Myocyte (in vitro differentiated cells): Measurements from ENCODE around the gene PPP6R3. TPM values are rescaled to one million over a fixed set of nuclear protein-coding genes. Genes with fewer than 3 reads are reported as not detected.
"Not testable (repeated sequence)": the region's sequence is repeated elsewhere in the genome, so short reads cannot be mapped to it uniquely, and the experiment has no call there.

Source experiments
- DNase-seq: peaks from one replicate; pipeline ENCODE4 v3.0.0-alpha.2; 2012; ENCODE audit warnings: low read depth
- total RNA-seq: library from RNA; depleted of rRNA; stranded (reverse); fragments of >200 nt; gene quantifications from 2 replicates; pipeline ENCODE4 v1.2.3, GENCODE V29; 2014

The PPP6R3 gene
- total RNA-seq, 1 donor from 2014 or later, result 101 TPM

DNA sequence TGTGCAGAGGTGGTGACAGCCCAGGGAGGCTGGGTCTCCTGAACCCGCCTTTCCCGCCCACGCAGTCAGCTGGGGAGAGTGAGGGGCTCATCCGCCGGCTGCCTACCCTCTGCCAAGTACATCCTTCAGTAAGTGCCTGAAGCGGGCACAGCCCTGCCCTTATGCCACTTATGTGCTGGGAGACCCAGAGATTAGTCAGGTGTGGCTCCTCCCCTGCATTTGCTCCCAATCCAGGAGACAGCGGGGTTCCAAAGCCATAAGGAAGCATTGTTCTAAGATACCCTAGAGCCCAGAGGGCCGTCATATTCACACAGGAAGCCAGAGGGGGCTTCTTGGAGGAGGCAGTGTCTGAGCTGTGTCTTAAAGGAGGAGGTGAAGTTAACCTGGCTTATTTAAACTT, 5.8 kb upstream of the PPP6R3 start:
- DNase-seq, result no peak

DNA sequence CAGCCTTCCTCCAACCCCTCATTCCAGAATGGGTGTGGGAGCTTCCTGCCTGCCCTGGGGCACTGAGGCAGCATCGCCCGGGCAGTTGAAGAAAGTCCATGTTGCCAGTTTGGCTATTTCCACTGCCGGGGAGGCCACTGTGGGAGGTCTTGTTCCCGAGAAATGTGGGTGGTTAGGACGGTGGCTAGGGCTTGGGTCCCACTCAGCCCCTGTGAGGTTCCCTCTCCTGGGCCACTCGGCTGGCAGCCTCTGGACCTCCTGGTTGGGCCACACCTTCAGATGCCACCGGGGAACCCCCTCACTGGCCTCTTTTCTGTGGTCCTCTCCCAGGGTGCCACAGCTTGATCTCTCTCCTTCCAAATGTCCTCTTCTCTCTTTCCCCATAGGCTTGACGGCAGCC, 5.1 kb upstream of the PPP6R3 start:
- DNase-seq, result no peak

DNA sequence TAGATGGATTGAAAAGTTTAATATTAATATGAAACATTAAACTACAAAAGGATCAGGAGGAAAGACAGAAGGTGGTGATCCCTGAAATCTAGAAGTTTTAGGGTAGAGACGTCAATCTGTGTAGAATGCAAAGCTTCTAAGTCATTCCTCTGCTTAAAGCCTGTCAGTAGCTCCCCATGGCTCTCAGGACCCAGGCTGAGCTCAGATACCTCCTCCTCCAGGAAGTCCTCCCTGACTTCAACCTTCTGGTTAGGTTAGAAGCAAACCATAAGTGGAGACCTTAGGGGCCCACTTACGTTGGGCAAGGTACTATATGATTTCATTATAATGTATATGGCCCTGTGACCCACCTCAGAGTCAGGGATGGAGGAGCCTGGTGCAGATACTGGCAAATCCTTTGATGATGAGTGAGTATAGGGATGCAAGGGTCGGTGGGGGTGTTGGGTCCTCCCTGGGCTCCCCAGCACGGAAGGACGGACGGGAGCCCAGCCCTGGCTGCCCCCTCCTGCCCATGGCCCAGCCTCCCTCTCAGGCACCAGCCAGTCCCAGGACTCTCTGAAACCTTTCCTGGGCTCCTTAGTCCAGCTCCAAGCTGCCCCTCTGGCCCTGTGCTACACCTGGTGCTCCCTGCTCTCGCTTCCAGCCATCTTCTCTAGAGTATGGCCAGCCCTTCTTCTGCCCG, 3.2 kb upstream of the PPP6R3 start:
- no peak for DNase-seq

DNA sequence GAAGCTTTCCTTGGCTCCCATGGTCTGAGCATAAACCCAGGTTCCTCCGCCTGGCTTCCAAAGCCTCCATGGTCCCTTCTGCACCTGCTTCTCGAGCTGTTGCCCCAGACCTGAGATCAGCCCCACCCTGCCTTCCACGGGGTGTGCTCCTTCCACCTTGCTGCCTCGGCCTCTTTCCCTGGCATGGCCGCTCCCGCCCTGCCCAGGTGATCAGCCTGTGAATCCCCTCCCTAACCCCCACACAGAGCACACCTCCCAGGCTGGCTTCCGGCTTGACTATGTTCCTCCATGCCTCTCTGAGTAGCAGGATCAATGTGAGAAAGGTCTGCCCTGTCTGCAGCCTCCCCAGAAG, 2.7 kb upstream of the PPP6R3 start:
- DNase-seq, result no peak

DNA sequence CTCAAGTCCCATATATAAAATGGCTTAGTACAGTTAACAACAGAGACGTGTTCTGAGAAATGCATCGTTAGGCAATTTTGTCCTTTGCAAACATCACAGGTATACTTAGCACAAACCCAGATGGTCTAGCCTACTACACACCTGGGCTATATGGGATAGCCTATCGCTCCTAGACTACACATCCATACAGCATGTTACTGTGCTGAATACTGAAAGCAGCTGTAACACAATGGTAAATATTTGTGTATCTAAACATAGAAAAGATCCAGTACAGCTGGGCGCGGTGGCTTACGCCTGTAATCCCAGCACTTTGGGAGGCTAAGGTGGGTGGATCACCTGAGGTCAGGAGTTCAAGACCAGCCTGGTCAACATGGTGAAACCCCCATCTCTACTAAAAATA, 2.2 kb upstream of the PPP6R3 start:
- not testable (repeated sequence) for DNase-seq

DNA sequence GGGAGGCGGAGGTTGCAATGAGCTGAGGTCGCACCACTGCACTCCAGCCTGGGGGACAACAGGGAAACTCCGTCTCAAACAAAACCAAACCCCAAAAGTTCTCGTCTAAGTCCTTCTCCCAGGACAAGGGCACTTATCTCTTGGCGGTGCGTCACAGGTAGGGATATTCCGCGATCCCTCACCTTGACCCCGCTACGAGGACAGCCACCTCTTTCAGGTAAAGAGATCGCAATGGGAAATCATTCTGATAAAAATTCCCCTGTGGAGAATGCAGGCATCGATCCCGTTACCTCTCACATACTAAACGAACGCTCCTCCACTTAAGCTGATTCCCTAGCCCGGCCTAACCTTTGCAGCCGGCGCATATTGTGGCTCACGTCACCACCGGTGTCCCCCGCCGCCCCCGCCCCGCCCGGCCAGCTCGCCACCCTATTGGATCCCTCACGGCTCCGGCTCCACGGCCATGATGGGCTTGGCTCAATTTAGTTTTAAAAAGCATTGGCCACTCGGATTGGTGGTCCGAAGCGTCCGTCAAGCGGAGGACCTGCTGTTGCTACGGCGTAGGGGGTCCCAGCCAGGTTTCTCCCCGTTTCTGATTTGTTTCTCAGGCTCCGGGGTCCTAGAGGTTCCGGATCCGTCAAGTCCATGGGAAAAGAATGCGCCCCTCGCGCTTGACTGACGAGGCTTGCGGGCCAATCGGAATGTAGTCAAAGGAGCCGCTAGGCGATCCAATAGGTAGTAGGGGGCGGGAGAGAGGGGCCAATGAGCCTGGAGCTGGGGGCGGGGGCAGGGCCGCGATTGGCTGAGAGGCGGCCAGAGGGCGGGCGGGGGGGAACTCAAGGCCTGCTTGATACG, 439 bp upstream of the PPP6R3 start:
- peak; percentile 99 for DNase-seq

DNA sequence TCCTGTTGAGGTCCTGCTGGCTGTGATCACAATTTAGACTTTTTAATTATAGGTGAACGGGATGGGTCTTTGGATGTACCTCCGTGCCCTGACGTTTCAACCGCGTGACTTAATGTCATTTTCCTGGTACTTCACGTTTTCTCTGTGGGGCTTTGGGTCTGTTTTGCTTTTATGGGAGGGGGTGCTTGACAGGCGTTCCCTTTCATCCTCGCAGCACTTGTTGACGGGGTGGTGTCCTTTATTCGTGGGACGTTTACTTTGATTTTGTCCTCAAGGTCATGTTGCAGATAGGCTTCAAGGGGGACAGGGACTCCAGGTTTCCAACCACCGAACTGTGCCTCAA, 994 bp downstream of the PPP6R3 start:
- DNase-seq, result no peak

DNA sequence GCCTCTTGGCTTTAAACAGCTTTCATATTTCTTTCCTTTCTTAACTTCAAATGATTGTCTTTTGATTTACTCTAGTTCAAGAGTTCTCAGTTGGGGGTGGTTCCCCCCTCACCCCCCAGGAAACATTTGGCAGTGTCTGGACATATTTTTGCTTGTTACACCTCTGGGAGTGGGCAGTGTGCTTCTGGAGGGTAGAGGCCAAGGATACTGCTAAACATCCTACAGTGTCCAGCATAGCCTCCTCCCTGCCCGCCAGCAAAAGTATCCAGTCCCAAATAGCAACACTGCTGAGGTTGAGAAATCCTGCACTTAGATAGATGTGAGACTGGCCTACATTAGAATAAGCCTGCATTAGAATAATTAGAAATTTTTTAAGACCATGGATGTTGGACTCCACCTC, 3.2 kb downstream of the PPP6R3 start:
- DNase-seq, result no peak

DNA sequence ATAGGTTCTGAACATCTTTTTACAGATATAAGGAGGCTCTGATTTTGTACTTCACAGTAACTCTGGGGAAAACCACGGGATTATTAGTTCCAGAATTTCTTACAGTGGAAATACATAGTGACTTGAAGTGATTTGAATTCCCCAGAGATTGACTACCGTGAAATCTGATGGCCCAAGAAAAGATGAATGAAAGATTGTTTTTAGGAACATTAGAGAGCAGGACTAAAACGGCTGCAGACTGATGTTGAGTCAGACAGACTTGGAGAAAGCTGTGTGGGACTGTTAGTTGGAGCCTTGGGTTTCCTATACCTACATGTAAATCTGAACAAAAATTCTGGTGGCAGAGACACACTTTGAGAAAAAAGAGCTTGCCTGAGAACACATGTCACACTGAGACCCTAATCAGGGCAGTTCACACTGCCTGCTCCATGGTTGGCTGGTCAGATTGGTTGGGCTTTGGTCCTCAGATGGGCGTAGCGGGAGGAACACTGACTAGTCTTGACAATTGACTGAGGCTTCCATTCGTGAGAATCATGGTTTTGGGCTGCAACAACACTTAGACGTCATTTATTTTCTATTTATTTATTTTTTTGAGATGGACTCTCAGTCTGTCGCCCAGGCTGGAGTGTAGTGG, 6.8 kb downstream of the PPP6R3 start:
- DNase-seq, result no peak

DNA sequence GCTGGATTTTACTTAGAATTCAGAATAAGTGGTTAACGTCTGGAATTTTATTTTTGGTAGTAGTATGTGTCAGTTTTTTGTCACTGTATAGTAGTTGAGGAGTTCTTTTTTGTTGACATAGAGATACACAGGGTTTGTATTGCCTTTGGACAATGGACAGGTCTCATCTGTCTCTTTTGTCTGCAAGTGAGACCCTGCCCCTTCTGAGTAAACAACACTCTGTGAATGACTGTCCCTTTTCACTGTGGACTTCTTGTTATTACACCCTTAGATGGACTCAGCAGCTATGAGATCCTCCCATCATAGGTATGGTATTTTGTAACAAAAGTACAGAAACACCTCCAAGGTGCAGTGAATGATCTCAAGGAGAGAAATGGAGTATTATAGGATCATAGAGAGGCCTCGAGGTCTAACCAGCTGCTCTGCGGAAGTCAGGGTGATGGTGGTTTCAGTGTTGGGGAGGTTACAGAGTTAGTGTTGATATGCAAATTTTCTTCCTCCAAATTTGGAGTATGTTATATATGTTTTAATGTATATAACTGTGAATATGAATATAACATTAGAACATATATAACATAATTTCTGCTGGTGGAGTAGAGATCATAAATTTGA, 7.8 kb downstream of the PPP6R3 start:
- no peak for DNase-seq

DNA sequence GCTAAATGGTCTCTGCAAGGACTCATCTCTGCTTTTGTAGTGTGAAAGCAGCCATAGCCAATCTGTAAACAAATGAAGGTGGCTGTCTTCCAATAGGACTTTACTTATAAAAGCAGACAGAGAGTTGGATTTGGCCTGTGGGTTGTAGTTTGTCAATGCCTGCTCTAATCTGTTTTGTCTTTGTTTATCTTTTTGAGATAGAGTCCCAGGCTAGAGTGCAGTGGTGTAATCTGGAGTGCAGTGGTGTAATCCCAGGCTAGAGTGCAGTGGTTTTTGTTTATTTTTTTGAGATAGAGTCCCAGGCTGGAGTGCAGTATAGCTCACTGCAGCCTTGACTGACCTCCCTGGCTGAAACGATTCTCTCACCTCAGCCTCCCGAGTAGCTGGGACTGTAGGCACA, 8.6 kb downstream of the PPP6R3 start:
- no peak for DNase-seq

DNA sequence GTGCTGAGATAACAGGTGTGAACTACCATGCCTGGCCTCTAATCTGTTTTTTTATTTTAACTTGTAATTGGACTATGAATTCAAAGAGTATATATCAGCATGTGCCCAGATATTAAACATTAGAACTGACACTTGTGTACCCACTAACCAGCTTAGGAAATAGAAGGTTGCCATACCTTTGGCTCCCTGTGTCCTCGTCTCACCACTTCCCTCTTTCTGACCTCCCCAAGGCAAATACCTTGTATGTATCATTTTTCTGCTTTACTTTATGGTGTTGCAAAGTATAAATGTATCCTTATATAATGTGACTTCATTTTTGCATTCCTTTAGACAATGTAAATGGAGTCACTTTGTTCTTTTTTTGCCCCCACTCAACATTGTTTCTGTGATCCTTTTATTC, 9.1 kb downstream of the PPP6R3 start:
- no peak for DNase-seq

DNA sequence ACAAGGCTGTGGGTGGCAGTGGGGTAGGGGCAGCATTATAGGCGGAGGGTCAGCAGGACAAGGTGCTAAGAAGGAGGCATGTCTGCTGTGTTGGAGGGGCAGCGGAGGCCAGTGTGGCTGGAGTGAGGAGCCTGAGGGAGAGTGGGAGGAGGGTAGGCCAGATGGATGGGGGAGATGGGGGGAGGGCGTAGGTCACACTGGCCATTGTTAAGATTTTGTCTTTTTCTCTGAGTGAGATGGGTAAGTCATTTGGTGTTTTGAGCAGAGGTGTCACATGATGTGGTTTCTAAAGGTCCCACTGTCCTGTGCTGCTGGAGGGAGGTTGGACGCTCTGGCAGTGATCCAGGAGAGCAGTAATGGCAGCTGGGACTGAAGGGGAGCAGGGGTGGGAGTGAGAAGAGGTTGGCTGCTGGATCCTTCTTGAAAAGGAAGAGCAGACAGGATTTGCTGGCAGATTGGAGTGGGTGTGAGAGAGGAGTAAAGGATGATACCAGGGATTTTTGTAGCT, 9.8 kb downstream of the PPP6R3 start:
- peak; percentile 42 for DNase-seq

DNA sequence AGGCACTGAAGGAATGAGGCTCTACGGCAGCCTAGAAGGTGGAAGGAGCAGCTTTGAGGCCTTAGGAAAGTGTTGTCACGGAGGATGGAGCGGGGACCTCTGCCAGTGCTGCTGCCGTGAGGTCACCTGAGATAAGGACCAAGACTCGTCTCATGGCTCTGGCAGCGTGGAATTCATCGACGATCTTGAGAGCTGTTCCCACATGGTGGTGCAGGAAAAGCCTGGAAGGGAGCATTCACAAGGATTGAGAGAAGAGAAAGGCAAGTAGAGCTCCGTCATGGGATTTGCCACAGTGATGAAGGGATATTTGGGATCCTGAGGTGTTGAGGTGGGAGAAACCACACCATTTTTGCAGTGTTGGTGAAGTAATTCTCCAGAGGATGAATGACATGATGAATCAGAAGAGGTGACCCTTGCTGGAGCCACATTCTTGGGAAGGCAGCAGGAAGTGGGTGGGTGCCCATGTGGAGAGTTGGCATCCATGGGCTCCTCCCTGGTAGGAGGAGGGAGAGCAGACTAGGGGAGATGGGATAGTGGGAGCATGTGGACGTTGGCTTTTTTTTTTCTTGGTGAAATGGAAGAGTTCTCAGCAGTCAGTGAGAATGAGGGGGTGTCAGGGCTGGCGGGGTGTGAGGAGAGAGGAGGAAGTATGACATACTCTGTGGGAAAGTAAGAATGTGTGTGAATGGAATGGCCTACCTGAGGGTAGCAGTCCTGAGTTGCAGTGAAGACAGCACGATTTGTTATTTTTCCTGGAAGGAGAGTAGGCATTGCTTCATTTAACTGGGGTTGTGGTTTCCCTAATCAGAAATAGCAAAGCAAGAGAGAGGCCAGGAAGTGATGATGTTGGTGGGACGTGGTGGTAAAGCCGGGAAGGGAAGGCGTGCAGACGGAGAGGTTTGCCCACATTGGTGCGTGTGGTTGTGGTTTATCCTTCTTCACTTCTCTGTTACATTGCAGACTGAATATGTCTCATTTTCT, 11.1 kb downstream of the PPP6R3 start:
- peak; percentile 73 for DNase-seq

DNA sequence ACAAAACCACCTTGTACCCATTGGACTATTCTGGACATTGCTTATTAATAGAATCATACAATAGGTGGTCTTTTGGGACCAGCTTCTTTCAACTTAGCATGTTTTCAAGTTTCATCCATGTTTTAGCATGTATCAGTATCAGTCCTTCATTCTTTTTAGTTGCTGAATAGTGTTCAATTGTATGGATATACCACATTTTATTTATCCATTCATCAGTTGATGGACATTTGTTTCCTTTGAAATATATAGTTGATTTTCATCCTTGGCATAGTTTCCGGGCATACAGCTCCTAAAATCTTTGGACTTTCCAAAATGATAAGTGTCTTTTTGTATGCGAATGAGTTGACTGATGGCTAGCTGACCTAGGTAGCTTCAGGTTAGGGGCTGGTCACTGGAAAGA, 12.2 kb downstream of the PPP6R3 start:
- DNase-seq, result no peak

DNA sequence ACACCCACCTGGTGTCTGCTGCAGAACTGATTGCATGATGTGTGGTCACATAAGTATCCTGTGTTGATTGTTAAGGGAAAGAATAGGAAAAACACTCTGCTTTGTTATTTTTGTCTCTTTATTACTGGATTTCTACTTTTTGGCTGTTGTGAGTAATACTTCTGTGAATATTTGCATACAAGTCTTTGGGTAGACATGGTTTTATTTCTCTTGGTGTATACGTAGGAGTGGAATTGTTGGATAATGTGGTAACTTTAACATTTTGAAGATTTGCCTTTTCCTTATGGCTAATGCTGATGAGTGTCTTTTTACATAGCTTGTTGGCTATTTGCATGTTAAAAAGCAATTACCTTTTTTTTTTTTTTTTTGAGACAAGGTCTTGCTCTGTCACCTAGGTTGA, 13.1 kb downstream of the PPP6R3 start:
- no peak for DNase-seq

DNA sequence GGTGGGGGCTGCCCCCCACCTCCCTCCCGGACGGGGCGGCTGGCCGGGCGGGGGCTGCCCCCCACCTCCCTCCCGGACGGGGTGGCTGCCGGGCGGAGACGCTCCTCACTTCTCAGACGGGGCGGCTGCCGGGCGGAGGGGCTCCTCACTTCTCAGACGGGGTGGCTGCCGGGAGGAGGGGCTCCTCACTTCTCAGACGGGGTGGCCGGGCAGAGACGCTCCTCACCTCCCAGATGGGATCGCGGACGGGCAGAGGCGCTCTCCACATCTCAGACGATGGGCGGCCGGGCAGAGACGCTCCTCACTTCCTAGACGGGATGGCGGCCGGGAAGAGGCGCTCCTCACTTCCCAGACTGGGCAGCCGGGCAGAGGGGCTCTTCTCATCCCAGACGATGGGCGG, 15.1 kb downstream of the PPP6R3 start:
- DNase-seq, result not testable (repeated sequence)

DNA sequence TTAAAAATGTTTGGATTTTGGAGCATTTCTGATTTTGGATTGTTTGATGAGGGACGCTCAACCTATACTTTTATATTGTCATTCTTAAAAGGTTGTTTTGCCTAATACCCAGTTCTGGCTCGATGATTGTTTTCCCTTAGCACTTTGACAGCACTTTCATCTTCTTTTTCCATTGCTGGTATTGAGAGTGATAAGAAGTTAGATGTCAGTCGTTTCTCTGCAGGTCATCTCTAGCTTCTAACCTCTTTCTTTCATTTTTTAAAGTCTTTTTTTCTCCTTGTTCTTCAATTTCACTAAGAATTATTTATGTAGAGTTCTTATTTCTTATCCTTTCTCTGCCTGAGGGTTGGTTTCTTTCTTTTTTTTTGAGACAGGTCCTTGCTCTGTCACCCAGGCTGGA, 18.8 kb downstream of the PPP6R3 start:
- DNase-seq, result no peak

DNA sequence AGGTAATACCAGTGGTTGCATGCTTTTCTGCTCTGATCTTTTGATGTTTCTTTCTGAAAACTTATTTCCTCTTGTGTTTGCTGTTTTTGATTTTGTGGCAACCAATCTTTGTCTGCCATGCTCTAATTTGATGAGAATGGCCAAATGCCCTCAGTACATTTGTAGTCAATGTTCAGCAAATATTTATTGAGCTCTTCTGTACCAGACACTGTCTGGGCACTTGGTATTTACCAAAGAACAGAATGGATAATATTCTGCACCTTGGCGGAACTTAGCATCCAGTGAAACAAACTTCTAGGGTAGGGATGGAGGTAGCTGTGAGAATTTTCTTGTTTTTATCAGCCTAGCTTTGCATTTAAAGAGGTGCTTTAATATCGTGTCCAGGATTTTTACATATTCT, 19.6 kb downstream of the PPP6R3 start:
- no peak for DNase-seq

DNA sequence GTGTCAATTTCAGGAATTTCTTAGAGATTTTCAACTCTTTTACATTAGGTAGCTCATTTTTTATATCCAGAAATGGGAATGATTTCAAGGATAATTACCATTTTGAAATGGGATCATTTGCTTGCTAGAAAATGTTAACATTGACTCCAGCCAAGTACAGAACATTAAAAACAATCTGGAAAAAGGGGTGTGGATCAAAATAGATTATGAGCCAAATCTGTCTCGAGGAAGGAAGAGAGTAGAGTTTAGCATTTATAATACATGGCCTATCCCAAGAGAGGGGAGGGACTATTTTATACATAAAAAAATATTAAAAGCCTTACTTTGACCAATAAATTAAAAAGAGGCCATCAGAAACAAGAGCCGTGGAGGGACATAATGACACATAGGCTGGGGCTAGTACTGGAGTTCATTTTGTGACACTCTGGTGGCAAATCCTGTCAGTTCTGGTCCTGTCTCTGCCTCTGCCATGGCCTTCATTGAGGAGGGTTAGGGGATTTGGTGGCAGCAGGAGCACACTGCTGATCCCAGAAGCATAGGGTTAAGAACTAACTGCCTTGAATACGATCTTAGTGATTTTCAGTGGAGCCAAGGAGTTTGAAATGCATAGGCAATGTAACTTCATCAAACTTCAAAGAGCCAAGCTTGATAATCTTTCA, 20.4 kb downstream of the PPP6R3 start:
- no peak for DNase-seq
